NCI-H1436 (cell line): ENCODE data around the gene GAS1.
A peak's percentile ranks its signal among the peaks of the same experiment; 100 is the strongest.

Experiments
- DNase-seq: peaks from one replicate; lab custom pipeline; 2025; lab: John Stamatoyannopoulos, UW

The GAS1 gene

DNA sequence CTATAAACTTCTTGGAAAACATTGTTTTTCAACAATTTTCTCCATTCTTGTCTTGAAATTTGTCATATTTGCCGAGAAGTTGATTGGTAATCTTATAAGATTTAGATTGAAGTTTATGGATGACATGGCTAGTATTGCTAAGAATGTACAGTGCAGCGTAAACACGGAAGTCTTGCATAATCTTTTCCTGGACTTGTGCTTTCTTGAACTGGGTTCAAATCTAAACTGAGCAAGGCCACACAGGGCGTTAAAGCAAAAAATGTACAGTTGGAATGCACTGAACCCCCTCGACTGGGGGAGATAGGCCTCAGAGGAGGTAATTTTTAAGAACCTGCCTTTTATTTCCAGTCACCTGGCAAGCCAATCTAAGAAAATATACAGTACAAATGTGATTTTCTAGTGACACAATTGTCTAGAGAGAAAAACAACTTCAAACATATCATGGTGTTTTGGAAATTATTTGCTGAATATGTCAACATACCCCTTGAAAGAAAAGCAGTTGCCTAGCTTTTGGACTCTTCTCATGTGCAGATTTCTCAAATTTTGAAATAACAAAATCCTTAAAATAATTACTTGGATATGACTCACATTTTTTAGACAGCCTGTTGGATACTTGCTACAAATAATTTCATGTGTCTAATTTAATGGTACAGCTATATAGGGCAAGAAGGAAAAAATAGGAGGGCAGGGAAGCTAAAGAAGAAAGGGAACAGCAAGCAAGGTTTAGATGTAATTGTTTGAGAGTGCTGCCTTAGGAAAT, 18.5 kb upstream of the GAS1 start:
- DNase-seq = no peak

DNA sequence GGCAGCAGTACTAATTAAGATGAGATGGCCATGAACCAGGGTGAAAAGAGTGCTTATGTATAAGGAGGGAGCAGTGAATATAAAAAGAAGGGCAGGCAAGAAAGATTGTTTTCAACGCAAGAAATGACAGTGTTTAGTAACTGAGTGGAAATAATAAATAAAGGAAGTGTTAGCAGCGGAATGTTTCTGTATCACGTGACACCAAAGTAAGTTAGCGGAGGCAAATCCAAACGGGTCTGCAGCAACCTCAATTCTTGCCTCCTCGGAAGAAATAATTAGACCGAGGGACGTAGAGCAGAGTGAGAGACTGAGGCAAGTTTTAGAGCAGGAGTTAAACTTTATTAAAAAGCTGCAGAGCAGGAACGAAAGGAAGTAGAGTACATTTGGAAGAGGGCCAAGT, 15.4 kb upstream of the GAS1 start:
- DNase-seq = no peak

DNA sequence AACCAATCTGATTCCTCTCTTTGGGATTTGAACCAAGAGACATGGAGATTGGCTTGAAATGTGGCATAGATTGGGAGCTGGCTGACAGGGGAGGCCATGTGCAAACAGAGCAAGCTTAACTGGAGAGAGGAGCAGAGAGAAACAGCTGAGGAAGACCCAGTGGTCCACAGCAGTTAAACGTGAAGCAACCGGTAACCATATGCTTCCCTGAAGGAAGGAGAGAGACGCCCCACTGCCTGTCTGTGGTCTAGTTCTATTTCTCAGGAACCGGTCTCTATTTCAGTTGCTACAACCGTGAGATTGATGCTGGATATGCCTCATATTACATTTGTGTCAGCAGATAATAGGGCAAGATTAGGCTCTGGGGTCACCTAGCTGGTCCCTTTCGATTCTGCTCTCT, 13.6 kb upstream of the GAS1 start:
- no peak for DNase-seq

DNA sequence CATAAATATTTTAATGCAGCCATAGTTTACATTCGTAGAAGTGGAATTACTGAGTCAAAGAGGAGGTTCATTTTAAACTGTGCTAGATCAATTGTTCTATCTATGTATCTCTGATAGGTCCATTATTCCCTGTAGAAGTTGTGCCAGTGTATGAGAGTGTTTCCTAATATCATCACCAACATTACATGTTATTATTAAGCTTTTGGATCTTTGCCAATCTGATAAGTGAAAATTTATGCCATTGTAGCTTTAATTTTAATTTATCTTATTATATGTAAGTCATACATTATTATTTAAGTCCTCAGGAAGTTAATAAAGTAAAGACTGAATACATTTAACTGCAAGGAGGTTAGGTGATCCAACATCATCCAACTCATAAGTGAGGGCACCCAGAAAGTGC, 10.9 kb upstream of the GAS1 start:
- no peak for DNase-seq

DNA sequence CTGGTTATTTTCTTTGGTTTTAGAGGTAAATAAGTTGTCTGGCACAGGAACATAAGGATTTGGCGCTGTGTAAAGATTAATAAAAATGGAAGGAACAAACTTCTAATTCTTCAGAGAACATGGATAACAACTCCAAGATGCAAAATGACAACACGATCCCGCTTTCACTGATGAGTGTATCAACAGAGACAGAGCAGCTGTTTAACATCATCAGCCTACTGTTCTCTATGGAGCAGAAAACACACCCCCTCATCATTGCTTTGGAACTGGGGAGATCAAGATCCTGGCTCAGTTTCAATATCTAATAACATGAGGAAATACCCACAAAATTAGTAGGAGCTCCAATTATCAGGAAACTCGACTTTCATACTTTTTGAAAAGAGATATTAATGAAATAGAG, 8.3 kb upstream of the GAS1 start:
- DNase-seq = no peak

DNA sequence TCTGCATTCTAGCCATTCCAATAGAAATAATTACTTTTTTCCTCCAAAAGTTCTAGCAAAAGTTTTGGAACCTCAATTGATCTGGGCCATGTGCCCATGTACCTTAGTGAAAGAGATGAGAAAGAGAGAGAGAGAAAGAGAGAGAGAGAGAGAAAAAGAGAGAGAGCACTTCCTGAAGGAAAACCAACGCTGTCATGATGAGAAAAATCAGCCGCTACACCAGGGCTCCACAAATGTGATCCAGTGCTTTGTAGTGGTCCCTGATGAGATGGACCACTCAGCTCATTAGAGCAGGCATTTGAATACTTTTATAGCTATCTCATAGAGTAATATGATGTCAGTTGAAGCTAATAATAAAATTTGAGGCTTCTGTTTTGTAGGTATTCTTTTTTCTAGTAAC, 7.7 kb upstream of the GAS1 start:
- DNase-seq = no peak

DNA sequence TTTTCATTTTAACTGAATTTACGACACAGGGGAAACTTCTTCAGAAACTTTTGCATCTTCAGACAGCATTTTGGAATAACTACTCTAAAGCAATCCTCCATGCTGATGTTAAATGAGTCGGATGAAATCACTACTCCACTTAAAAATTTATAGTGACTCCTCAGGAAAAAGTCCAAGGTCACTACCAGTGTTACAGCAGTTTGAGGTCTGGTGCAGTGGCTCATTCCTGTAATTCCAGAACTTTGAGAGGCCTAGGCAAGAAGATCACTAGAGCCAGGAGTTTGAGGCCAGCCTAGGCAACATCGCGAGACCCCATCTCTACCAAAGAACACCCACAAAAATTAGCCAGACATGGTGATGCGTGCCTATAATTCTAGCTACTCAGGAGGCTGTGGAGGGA, 5.9 kb upstream of the GAS1 start:
- no peak for DNase-seq

DNA sequence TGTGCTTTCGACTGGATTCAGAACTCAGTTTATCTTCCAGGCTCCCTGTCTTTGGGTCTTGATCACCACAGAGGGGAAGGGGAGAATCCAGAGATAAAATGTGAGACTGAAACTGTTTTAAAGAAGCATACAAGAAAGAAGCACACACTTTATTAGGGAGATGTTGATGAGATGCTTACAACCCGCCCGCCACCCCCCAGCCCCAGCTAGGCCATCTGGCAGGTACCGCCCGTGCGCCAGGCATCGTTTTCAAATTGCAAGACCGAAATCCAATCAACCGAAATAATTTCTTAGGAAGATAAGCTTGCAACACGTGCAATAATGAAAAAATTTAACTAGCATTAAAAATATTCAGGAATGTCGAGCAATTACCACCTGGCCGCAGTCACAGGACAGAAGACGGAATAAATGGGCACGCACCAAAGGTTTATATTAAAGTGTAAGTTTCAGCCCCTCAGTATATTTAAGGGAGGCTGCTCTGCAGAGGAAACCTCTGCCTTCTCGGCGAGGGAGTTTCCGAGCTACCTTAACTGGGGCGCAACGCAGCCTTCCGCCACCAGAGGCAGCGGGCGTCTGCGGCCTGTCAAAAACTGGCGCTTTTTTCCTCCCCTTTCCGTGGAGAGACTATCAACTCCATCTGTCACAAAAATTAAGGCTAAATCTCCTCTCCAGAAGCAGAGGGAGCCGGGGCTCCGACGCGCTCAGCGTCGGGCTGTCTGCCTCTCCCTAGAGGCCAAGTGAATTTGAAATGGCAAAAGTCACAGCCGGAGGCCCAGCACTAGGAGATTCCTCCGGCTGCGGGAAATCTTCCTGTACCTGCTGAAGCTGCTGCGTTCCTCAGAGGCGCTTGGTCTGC, 996 bp upstream of the GAS1 start:
- DNase-seq = peak; percentile 57

DNA sequence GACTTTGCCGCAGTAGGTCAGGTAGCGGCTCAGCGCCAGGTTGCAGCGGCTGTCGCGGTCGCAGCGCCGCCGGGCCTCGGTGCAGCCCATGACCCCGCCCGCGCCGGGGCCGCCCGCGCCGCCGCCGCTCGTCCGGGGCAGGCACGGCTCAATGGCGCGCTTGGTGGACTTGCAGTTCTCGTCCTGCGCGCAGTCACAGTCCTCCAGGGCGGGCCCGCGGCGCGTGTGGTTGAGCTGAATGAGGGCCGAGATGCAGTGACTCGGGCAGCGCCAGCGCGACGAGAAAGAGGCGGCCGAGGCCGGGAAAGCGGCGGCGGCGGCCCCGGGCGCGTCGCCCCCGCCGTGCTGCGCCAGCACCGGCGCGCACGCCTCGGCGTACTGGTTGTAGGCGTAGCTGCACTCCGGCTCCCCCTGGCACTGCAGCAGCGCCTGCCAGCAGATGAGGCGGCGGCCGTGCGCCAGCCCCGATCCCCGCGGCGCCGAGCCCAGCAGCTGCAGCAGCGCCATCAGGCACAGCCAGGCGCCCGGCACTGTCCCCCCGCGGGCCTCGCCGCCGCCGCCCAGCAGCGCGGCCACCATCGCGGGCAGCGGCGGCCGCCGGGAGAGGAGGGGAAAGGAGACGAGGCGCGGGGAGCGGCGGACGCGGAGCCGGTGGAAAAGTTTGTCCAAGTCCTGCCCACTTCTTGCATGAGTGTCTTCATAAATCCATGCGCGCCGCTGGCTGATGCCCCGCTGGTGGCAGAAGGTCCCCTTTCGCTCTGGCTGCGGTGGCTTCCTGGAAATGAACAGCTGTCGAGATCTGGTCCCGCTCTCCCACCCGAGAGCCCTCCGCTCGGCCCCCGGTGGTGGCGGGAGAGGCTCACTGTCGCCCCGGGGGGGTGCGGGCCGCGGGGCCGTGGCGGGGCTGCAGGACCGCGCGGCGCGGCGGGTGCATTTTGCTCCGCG, 833 bp downstream of the GAS1 start:
- peak; percentile 36 for DNase-seq

DNA sequence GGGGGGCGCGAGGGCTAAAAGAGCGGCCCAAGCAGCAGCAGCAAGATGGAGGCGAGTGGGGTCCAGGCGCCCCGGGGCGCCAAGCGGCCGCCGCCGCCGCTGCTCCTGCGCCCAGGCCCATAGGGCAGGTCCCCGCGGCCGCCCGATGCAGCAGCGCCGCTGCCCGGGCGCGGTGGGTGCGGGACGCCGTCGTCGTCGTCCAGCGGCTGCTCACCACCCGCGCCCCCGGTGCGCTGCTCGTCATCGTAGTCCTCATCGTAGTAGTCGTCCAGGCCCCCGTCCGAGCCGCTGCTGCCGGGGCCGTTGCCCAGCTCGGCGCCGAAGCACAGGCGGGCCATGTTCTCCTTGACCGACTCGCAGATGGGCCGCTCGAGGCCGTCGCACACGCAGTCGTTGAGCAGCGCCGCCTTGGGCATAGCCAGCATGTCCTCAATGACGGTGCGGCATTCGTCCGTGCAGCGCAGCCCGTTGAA, 1.5 kb downstream of the GAS1 start:
- no peak for DNase-seq

DNA sequence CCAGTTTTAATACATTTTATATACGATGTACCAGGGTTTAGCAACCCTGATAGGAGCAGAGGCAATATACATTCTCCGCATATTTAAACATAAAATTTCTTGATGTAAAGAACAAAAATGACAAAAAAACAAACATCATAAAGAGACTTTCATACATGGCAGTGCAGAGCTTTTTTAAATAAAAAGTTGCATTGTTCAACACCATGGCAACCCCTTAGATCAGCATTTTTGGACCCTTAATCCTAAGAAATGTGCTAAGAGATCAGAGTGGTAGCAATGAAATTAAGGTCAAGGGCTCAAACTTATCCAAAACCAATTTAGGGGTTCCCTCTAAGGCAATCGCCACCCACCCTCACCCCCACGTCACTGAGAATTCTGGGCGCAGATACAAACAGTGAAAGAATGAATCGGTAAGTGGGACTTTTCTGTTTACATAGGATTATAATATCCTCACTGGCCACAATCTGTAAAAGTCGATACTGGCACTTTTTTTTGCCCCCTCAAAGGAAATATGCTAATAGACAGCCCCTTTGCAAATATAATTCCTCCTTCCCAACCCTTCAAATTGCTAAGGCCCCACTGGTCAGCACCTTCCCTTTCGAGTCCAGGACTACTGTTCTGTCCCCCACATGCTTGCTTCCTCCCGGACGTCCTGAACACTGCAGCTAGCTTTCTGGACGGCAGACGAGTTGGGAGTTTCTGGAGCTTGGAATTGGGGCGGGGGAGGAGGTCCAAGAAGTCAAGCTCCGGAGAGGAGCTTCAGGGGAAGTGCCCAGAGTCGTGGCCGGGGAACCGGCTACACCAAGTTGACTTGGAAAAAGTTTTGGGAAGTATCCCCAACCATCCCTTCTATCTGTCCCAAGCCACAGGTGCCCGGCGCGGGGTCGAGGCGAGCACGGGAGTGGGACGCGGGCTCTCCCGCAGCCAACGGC, 2.2 kb downstream of the GAS1 start:
- DNase-seq = no peak

DNA sequence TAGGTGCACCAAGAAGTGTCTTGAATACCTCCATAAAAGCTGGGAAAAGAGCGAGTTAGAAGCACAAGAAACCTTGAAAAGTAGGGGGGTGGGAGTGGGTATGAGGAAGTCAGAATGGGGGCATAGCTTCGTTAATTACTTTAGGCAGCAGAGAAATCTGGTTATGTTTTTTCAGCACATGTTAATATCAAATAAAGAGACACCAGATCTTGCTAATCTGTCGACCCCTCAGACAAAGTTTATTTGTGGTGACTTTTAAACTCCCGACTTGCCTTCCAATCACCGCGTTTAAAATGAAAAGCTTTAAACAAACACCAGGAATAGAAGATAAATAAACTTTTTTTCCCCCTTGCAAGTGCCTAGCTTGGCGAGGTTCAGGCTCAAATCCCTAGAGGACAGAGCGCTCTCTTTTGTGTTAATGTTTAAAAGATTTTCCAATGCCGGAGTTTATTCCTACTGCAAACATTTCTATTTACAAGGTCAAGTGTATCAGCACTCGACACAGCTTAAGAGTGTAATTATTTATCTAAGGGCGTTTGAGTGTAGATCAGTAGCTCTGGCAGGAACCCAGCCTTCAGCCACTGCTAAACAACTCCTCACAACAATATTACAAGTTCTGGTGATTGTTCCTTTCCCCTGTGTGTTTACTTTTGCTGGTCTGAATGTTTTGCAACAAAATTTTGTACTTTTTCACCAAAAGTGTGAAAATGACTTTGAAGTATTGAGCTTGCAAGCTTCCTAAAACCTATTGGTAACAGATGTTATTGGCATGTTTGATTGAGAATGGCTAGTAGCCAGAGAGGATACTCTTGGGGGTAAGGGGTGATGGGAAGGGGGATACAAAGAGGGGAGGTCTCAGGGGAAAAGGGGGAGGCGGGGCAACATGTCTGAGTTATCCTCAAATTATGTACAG, 3.8 kb downstream of the GAS1 start:
- no peak for DNase-seq

DNA sequence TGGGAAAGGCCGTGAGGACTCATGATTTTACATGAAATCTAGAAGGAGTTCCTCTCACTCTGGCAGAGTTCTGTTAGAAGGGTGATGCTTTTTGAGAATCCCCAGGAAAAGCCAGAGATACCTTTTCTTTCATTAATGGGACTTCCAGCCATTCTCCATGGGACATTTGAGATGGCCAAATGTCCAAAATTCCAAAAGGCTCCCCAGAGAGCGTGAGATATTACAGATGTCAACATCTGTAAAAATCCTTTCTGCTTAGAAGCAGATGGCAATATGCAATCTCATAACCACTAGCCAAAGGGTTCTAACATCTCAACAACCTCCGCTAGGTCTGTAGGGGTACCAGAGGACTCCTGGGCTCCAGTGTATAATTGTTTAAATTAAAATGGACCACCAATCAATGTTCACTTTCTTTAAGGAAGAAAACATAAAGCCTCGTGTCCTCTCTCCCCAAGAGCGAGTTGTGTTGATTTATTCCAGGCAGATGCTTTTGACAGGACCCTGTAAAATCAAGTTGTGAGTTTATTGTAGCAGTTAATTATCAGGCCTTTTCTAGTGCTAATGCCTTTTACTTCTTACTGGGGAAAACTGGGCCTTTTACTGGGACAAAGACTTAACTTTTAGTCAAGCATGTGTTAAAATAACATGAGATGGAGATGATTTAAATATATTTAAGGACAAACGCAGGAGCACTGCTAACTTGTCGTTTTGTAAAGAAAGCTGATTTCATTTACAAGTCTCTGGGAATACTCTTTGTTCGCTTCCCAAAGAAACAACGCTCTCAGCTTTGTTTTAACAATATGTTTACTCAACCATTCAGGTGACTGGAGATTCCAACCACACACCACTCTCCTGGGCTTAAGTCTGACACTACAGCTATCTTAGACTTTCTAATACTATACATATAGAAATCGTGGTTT, 4.8 kb downstream of the GAS1 start:
- no peak for DNase-seq

DNA sequence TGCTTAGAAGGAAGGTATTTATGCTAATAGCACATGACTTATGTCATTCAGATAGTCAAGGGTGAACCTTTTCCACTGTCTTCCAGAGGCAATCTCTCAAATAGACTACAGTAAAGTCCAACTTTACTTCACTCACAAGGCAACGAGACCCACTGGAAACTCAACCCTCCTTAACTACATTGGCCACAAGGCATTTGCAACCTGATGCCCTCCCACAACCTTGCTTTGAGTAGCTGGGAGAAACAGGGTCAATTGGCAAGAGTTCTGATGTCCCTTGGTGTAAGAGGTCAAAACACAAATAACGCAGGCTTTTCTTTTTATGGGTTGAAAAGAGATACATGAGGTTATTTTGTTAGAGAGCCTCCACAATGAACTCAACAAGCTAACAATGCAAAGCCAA, 6.1 kb downstream of the GAS1 start:
- no peak for DNase-seq

DNA sequence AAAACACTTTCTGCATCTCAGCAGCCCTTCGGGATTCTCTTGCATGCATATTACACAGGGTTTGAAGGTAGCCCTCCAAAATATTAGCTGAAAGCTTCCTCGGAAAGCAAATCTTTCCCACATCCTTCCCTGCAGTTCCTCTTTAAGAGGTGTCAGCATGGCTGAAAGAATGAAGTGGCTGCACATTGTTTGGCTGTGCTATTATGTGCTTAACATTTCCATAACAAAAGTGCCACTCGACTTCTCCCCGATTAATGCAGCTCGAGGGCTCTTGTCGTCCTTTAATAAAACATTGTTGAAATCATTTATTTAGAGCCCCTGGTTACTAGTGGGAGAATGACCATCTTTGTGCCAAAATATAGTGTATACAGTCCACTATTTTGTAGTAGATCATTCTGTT, 6.5 kb downstream of the GAS1 start:
- no peak for DNase-seq

DNA sequence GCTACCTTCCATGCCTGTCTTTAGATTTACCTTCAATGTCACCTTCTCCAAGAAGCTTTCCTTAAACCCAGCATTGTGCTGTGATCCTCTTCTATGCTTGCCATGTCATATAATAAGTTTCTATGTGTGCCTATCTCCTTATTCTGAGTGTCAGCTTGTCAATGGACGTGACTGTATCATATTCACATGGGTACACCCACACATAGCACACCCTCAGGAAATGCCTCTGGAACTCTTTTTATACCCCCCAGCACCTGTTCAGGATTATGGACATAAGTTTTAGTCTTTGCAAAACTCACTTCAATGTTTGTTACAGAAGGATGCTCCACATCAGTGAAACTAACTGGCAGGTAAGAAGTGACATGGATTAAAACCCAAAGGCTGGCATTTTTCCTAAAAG, 7.4 kb downstream of the GAS1 start:
- DNase-seq = no peak

DNA sequence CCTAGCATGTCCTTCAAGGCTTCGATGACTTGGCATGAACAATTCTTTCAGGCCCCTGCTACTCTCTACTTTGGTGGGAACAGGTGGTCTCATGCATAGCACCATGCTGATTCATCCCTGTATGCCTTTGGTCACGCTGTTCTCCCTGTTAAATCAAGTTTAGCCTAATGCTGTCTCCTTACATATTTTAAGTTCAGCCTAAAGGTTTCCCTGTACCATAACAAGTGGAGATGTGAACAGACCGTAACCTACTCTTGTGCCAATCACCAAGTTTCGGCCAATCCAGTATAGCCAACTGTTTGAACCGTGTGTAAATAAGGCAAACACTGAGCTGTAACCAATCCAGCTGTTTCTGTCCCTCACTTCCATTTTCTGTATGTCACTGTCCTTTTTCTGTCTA, 8.0 kb downstream of the GAS1 start:
- DNase-seq = no peak

DNA sequence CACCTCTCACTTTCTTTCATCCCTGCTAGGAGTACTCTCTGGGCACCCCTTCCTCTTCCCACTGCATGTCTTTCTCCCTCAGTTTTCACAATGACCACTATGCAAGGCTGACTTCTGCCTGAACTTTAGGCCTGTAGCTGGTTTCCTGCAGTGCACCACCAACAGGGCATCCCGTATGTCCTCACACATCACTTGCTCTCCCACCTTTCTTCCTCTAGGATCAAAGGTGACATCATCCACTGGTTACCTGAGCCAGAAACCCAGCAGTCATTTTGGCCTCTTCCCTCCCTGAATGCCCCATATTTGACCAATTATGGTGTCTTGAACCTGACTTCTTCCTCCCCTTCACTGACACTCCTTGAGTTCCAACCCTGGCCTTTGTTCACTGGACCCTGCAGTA, 8.5 kb downstream of the GAS1 start:
- no peak for DNase-seq

DNA sequence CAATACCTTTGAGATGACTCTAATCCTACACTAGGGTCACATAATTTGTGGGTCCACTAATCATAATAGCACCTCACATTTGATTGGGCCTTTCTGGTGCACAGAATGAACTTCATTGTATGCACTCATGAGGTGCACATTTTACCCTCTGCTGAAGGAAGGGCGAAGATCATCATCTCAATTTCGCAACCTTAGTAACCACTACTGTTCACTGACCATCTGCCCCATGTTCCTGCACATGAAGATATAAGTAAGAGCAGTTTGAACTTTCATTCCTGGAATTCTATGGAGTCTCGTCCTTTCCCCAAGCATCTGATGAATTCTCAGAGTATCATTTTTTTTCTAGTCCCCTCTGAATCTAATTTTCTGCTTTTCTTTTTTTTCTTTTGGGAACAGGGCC, 21.2 kb downstream of the GAS1 start:
- DNase-seq = no peak
